ENCODE measurements around the gene FNDC7.

- TF ChIP-seq CTCF (IDR thresholded peaks at IDR 0.05; ENCODE audit: low read depth, low read length) (no peak), EZH2phosphoT487 (IDR thresholded peaks at IDR 0.05; ENCODE audit: low read depth) (no peak)
Measured at GRCh38 chr1:108747898-108748297, 35.2 kb downstream of the FNDC7 start.

All from OCI-LY3 (cell line).